SK-N-MC (cell line): ENCODE results near the gene RNF223.

ENCODE experiments used
- EZH2 ChIP-seq: fragments of 200-600 bp; sonication (generic); IDR thresholded peaks from one replicate; pipeline ENCODE4 v1.6.1; 2017; ENCODE audit warnings: antibody characterized with exemption
- FOXP2 ChIP-seq: optimal IDR thresholded peaks from 2 replicates; pipeline ENCODE3; 2011; ENCODE audit warnings: mild to moderate bottlenecking, moderate library complexity; ENCODE audit not compliant: insufficient read depth; ENCODE audit errors: extremely low read length, control extremely low read depth
- POLR2AphosphoS5 ChIP-seq: IDR thresholded peaks from 2 replicates; pipeline ENCODE4 v1.6.1; 2012; ENCODE audit warnings: mild to moderate bottlenecking, low read depth, low read length, borderline replicate concordance

DNA sequence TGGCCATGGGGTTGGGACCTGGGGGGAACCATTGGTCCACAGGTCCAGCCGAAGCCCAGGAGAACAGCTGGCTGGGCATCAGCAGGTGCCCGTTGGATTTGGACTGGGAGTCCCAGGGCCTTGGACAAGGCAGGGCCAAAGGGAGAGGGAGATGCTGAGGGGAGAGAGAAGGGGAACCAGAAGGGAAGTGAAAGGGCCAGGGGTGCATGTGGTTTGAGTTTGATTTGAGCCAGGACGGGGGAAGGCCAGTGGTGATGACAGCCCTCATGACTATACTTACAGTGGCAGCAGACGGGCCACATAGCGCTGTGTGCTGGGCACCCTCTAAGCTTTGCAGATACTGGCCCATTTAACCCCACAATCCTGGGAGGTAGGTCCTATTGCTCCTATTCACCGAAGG, 35.4 kb downstream of the RNF223 start:
- TF ChIP-seq EZH2 (no peak), POLR2AphosphoS5 (no peak), FOXP2 (no peak)
